ENCODE results near the gene OGFOD3.
"Not testable (repeated sequence)": the region's sequence is repeated elsewhere in the genome, so short reads cannot be mapped to it uniquely, and the experiment has no call there.

Gene OGFOD3, protein sequence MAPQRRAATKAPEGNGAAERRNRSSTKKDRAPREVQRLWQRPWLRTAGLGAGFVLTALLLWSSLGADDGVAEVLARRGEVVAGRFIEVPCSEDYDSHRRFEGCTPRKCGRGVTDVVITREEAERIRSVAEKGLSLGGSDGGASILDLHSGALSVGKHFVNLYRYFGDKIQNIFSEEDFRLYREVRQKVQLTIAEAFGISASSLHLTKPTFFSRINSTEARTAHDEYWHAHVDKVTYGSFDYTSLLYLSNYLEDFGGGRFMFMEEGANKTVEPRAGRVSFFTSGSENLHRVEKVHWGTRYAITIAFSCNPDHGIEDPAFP

DNA sequence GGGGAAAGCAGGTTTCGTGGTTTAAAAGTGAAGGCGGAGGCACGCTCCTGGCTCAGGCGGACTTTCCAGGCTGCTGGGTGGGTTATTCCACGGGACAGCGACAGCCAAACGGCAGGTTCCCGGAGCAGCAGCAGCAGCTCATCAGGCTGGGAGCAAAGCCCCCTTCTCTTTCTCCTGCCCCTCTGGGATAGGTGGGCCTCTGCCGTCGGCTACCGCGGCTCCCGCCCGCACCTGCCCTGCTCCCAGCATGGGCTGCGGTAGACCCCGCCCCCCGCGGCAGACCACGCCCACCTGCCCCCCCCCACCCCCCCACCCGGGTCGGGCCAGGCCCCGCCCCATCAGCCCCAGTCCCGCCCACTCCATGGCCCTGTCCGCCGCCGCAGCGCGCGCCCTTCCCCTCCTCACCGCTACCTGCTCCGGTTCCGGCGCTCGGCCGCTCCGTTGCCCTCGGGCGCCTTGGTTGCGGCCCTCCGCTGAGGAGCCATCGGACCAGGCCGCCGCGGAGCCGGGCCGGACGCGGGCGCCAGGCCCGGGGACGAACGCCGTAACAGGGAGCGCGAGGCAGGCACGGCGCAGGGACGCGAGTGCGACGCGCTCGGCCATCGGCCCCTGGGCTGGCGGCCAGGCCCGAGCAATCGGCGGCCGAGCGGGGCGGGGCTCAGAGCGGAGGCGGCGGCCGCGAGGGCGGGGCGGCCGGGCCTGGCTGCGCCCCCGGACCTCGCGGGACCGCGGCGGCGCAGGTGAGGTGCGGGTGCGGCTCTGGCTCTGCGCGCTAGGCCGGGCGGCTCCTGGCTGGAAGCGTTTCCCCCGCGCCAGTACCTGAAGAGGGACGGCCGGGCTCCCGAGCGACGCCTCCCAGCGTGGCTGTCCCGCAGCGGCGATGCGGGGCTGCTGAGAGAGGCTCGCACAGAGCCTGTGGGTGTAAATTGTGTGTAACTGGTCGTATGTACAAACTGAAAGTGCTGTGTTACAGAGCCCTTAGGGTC, at the start of gene OGFOD3, which contains the start of gene HEXD:
OGFOD3 (minus strand) TSS at position 586 of the 986 bp plus-strand sequence; CDS start at position 485, 101 bp downstream.
HEXD (plus strand) TSS at position 347 of the 986 bp plus-strand sequence. CDS start 1,453 bp downstream, outside the sequence.
- DNase-seq (ENCODE audit: low read depth, low spot score): peak; percentile 65

DNA sequence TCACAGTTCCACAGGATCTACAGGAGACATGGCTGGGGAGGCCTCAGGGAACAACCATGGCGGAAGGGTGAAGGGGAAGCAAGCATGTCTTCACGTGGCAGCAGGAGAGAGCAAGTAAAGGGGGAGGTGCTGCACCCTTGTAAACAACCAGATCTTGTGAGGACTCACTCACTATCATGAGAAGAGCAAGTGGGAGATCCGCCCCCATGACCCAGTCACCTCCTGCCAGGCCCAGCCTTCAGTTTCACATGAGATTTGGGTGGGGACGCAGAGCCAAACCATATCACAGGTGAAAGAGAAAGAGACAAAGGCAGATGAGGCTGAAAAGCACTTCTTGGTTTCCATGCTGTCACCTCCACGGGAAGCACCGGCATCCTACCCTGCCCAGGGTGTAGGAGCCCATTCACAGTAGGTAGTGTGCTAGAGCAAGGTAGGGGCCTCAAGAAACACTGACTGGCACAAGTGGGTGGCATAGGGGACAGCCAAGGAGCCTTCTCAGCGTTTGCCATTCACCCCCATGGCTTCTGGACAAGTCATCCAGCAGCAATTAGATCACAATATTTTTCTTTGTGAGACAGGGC, 46.7 kb upstream of the OGFOD3 start:
- no peak for DNase-seq (ENCODE audit: low read depth, low spot score)

DNA sequence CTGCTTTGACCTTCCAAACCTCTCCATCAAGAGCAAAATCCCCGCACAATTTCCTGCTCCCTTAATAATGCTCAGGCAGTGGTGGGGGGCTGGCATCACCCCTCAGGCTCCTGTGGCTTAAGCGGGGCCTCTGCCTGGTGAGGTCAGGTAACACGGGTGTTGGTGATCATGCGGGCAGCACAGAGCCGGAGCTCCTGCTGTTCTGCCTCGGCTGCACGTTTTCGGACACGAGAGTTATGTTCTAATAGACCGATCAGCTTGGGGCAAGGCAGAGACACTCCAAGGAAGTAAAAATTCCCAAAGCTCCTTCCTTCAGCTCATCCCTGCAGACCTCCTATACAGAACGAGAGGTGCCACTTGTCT, 46.2 kb upstream of the OGFOD3 start:
- DNase-seq (ENCODE audit: low read depth, low spot score): no peak

DNA sequence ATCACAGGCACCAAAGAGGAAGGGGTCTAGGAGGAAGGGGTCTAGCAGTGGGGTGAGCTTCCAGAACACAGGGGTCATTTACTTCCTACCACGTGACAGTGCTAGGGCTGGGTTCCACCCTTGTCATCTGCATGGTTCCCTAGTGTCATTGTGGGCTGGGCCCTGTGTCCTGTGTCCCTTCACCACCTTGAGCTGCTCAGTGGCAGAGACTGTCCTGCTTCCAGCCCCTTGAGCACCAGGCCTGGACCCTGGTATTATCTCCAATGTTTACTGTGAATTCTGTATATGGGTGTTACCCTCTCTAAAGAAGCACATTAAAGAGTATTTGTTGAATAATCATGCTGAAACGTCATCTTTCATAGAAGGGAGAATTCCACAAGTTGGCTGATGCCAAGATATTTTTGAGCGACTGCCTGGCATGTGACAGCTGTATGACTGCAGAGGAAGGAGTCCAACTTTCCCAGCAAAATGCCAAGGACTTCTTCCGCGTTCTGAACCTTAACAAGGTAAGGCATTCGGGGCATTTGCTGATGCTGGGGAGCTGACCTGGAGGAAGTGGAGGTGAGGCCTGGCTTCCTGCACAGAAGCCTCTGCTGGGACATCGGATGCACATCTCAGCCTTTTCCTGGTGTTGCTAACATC, 45.7 kb upstream of the OGFOD3 start:
- no peak for DNase-seq (ENCODE audit: low read depth, low spot score)

DNA sequence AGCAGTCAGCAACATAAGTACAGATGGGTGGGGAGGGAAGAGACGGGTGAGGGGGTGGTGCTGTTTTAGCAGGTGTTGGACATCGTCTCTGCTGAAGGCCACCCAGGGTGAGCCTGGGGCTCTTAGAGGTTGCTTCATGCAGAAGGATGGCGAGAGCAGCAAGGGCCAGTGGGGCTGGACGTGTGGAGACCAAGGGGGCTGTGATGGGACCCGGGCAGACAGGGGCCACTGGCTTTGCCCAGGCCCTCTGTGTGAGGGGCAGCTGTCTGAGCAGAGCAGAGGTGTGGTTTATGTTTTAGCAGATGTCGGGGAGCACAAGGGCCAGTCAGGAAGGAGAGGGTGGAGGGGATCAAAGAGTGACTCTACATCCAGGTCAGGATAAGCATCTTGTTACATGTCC, 45.0 kb upstream of the OGFOD3 start:
- no peak for DNase-seq (ENCODE audit: low read depth, low spot score)

DNA sequence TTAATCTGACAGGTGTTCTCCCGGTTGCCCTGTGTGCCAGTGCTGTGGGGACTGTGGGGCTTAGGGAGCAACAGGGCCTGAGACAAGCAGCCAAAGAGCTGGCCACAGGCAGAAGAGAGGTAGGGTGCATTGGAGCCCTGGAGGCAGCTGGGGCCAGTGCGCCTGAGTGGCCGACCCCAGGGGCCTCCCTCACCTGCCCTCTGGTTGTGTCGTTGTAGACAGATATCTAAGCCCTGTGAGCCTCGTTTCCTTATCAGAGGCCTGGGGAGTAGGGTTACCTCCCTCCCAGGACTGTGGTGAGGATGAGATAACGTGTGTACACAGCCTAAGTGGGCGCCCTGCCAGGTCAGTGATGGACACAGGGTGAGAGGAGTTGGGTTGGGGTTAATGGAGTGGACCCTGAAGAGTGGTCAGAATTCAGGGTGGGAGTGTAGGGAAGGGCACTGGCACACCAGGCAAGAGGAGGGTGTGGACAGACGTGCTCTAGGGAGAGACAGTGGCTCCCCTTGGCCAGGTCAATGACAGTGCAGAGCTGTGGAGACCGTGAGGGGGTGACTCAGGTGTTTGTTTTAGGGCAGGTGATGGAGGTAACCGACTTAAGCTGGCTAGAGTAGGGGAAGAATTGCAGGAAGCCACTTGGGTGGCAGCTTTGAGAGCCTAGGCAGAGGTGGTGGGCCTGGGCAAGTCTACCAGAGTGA, 43.6 kb upstream of the OGFOD3 start:
- DNase-seq (ENCODE audit: low read depth, low spot score): no peak

DNA sequence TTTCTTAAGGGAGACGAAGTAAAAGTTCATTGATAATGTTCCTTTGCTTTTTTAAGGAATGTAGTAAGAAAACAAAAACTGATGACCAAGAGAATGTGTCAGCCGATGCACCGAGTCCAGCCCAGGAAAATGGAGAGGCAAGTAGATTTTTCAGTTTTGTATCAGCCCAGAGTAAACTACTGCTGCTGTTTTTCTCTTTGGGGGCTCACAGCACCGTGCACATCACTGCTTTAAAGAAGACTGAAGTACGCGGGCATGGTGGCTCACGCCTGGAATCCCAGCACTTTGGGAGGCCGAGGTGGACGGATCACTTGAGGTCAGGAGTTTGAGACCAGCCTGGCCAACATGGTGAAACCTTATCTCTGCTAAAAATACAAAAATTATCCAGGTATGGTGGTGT, 41.5 kb upstream of the OGFOD3 start:
- not testable (repeated sequence) for DNase-seq (ENCODE audit: low read depth, low spot score)

DNA sequence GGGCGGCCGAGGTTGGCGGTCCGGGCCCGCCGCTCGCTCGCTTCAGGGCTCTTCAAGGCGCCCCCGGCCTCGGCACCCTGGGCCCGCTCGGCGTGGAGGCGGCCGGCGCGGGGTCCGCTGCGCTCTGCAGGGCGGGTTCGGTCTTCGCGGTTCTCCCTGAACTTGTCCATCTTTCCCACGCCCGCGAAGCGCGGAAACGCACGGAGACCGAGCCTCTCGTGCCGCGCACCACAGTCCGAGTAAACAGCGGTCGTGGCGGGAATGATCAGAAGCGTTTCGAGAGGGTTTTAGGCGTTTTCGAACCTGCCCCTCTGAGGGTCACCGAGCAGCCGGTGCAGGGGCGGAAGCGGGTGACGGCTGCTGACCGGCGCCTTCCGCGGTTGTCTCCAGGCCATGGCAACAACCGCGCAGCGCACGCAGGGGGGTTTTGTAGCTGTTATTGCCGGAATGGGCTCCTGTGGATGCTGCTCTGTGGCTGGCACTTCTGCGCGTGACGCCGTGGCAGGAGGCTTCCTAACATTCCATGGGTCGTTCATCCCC, 40.6 kb upstream of the OGFOD3 start:
- DNase-seq (ENCODE audit: low read depth, low spot score): no peak

DNA sequence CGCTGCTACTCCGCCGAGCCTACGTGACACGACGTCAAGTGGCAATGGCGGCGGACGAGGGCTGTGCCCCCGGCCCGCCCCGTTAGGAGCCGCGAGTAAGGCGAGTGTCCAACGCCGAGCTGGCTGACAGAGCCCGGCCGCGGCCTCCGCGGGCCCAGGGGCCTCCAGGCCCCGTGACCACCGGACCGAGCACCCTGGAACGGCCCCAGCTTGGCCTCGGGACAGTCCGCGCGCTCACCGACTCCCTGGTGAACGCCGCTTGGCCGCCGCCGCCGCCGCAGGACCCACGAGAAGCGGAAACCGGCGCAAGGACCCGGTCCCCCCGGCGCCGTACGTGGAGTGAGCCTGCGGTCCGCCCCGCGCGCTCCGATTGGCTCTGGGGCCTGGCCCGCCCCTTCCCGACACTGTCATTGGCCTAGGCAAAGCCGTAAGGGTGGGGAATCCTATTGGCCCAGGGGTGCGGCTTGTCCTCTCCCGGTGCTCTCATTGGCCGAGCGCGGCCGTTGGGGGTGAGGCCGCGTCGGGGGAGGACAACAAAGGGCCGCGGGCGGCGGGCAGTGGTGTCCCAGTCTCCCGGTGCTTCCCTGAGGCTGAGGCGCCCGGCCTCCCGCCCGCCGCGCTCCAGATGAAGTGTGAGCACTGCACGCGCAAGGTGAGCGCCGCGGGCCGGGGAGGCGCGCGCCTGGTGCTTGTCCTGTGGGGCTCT, 39.9 kb upstream of the OGFOD3 start, which contains the start of gene NARF:
NARF (plus strand) TSS at position 563 of the 706 bp plus-strand sequence; CDS start at position 626, 63 bp downstream.
- DNase-seq (ENCODE audit: low read depth, low spot score): peak; percentile 85

DNA sequence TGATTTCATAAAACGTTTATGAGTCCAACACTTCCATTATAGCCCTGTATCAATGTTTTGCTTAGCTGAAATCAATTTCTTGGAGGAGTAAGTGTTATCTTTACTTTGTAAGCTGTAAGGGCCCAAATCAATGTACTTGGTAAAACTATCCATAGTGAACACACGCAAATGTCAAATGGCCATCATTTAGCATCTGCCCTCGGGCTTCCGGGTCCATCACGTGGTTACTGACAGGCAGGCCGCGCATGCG, 39.5 kb upstream of the OGFOD3 start:
- no peak for DNase-seq (ENCODE audit: low read depth, low spot score)

DNA sequence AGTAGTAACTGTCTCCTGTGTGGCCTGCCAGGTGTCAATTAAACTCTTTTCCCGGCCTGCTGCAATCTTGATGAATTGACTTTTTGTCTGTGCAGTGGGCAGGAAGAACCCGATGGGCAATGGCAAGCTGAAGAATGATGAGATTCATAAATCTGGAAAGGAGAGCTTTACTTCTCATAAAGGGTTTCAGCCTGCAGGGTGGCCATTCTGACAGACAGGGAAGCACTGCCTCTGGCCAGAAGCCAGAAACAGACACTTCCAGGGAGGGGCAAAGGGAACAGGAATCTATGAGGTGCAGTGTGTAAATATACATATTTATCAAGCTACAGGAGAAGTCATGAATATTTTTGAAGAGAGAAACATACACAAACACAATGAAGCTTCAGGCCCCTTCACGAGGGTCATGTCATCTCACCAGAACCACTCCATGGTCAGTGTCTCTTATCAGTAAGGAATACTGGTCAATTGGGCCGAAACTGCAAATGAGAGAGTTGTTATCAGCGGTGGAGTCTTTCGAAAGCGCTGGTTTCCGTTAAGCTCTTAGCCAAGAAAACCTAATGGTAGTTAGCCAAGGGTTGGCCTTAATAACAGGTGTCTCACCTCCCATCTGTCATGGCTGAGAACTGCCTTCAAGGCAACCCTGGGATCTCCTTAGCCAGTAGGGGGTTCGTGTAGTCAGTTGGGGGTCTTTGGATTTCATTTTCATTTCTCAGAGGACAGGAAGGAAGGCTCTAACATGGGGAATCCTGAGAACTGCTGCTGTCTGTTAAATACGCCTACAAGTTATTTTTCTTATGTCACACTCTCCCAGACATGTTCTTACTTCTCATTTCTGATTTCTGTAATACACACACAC, 38.9 kb upstream of the OGFOD3 start:
- no peak for DNase-seq (ENCODE audit: low read depth, low spot score)

DNA sequence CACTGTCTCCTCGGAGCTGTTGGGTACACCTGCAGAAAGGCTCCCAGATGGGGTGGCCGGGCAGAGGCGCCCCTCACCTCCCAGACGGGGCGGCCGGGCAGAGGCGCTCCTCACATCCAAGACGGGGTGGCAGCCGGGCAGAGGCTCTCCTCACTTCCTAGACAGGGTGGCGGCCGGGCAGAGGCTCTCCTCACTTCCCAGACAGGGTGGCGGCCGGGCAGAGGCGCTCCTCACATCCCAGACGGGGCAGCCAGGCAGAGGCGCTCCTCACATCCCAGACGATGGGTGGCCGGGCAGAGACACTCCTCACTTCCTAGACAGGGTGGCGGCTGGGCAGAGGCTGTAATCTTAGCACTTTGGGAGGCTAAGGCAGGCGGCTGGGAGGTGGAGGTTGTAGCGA, 35.3 kb upstream of the OGFOD3 start:
- DNase-seq (ENCODE audit: low read depth, low spot score): not testable (repeated sequence)

DNA sequence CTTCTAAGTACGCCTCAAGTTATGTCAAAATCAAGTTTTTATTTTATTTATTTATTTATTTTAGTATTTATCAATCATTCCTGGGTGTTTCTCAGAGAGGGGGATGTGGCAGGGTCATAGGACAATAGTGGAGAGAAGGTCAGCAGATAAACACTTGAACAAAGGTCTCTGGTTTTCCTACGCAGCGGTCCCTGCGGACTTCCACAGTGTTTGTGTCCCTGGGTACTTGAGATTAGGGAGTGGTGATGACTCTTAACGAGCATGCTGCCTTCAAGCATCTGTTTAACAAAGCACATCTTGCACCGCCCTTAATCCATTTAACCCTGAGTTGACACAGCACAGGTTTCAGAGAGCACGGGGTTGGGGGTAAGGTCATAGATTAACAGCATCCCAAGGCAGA, 34.8 kb upstream of the OGFOD3 start:
- not testable (repeated sequence) for DNase-seq (ENCODE audit: low read depth, low spot score)

DNA sequence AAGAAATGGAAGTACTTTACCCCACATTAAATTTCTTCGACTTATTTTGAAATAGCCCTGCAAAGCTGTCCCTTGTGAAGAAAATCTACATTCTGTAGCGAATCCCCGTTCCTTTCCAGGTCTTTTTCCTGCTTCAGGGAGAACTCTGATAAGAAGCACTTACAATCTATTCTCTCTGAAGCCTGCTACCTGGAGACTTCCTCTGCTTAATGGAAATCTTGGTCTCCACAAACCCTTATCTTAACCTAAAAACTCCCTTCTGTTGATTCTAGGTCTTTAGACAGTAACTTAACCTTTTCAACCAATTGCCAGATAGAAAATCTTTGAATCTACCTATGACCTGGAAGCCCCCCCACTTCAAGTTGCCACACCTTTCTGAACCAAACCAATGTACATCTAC, 33.8 kb upstream of the OGFOD3 start:
- no peak for DNase-seq (ENCODE audit: low read depth, low spot score)

DNA sequence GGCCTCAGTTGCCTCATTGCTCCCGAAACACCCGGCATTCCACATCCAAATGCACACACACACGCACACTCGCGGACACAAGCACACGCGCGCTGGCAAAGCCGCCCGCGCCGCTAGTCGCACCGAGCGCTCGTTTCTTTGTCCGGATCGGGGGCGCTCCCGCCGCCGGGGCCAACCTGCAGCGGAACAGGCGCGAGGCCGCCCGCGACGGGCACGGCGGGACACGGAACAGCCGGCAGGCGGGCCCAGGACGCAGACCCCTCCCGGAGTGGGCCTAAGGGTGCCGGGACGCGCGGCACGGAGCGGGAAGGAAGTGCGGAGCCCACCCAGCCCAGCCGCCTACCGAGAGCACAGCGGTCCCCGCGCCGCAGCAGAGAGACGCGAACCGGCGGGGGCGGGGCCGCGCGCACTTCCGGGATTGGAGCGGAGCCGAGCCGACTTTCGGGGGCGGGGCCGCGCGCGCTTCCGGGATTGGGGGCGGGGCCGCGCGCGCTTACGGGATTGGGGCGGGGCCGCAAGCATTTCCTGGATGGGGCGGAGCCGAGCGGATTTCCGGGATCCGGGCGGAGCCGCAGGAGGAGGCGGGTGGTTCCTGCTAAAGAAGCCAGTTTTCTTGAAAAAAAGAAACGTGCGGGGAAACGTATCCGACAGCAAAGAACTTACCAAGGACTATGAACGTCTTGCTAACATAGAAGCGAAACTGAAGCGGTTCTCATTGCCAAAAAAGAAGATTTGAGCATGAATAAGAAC, 32.1 kb upstream of the OGFOD3 start, which contains the start of gene CYBC1:
CYBC1 (minus strand) TSS at position 396 of the 750 bp plus-strand sequence. CDS start 1,498 bp downstream, outside the sequence.
- DNase-seq (ENCODE audit: low read depth, low spot score): peak; percentile 85

DNA sequence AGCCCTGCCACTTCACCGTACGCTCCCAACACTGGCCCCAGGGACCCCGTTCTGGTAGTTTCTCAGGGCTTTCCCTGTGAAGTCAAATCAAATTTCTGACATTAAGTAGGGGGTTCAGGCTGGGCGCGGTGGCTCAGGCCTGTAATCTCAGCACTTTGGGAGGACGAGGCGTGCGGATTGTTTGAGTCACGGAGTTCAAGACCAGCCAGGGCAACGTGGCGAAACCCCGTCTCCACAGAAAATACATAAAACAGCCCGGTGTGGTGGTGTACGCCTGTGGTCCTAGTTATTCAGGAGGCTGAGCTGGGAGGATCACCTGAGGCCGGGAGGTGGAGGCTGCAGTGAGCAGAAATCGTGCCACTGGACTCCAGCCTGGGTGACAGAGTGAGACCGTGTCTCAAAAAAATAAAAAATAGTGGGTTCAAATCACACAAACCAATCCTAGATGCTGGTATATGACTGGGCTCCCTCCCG, 31.5 kb upstream of the OGFOD3 start:
- no peak for DNase-seq (ENCODE audit: low read depth, low spot score)

DNA sequence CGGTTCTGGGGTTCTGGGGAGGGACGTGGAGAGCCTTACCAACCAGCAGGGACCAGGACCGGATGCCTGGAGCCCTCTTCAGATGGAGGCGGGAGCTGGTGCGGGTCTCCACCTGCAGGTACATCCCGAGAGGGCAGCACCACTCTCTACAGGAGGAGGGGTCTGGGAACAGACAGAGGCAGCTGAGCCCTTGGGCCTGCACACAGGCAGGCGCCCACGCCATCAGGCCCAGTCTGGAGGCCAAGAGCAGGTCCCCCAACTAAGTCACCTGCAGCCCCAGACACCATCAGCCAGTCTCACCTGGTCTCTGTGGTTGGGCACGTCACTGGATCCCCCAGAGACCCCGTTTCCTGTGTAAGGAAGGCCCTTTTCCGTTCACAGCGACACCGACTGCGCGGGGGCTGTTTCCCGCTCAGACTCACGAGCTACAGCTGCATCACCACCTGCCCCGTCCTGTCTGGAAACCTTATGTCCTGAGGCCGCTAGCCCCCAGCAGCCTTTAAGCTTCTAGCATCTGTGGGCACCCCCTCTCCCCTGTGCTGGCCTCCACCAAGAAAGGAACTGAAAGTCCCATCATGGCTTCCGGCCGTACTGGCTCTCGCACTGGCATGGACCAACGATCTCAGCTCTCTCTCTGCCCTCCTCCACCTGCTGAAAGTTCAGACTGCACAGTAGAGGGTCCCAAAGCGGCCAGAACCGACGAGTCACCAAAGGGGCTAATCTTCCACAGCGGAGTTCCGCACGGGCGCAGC, 30.9 kb upstream of the OGFOD3 start:
- DNase-seq (ENCODE audit: low read depth, low spot score): no peak

DNA sequence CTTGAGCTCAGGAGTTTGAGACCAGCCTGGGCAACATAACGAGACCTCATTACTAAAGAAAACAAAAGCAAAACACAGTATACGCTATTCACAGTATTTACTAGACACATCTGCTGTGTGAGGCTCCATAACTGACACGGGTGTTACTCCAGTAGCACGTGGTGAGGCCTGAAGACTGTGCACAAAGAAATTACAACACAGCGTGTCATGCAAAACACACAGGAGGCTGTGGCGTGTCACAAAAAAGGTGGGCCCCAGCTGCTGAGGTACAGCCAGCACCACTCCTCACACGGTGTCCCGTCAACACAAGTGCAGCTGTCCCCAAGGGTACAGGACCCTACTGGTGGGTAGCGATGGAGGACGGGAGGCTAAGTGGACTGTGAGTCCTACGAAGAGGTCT, 29.5 kb upstream of the OGFOD3 start:
- DNase-seq (ENCODE audit: low read depth, low spot score): no peak

Measured in activated naive CD8-positive, alpha-beta T cell treated with anti-CD3 and anti-CD28 coated beads, Interleukin-2, amount 50 U/mL, for 16 hours (primary cell).